Measurements from ENCODE around the gene DCK. TPM values are rescaled to one million over a fixed set of nuclear protein-coding genes. Genes with fewer than 3 reads are reported as not detected.
"Not testable (repeated sequence)": the region's sequence is repeated elsewhere in the genome, so short reads cannot be mapped to it uniquely, and the experiment has no call there.

DCK gene
- total RNA-seq, 2 donors from 2014 or later: 12.8 to 13.2 TPM

DNA sequence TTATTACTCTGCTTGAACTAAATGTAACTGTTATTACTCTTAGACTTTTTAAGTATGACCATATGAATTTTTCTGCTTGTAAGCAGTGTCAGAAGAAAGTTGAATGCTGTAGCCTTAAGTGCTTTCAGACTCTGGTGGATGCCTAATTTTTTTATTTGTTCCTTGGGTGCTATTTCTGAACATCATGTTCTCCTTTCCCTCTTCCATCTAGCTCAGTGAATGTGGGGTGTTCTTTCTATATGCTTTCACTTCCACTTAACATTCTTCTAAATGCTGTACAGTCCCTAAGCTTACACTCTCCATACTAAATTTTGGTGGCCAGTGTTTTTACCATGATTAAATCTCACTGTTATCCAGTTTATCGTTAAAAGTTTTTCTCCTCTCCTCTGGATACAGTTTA is 3.6 kb downstream of the DCK start:
- intact Hi-C loops (cut with DNase I): no loop called here
- no peak for DNase-seq (ENCODE audit: low spot score)

DNA sequence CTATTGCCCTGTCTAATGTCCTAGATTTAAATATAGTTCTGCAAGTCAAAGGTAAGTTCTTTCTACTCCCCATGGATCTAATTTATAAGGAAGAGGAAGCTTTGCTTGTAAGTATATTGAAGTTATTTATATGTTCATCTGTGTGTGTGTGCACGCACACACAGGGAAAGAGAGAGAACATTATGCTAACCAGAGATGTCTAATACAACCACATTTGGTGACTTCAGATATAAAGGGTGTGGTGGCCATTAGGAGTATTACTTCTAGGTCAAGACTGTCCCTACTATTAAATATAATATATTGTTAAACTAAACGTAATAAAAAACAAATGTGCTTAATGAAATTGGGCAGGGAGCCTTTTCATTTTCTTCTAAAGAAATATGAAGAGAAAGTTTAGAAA is 4.1 kb downstream of the DCK start:
- DNase-seq (ENCODE audit: low spot score): no peak
- intact Hi-C loops (cut with DNase I): no loop called here

DNA sequence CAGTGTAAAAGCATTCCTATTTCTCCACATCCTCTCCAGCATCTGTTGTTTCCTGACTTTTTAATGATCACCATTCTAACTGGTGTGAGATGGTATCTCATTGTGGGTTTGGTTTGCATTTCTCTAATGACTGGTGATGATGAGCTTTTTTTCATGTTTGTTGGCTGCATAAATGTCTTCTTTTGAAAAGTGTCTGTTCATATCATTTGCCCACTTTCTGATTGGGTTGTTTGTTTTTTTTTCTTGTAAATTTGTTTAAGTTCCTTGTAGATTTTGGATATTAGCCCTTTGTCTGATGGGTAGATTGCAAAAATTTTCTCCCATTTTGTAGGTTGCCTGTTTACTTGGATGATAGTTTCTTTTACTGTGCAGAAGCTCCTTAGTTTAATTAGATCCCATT is 6.2 kb downstream of the DCK start:
- DNase-seq (ENCODE audit: low spot score): not testable (repeated sequence)
- intact Hi-C loops (cut with DNase I): loop anchor here in 1 of 2 donors (10.0 kb wide), 1 partner anchor 345 kb away; no protein-coding TSS in a partner anchor

DNA sequence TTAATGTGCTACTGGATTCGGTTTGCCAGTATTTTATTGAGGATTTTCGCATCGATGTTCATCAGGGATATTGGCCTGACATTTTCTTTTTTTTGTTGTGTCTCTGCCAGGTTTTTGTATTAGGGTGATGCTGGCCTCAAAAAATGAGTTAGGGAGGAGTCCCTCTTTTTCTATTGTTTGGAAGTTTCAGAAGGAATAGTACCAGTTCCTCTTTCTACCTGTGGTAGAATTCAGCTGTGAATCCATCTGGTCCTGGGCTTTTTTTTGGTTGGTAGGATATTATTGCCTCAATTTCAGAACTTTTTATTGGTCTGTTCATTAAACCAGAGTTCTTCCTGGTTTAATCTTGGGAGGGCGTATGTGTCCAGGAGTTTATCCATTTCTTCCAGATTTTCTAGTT is 7.9 kb downstream of the DCK start:
- intact Hi-C loops (cut with DNase I): loop anchor here in 1 of 2 donors (10.0 kb wide), 1 partner anchor 347 kb away; no protein-coding TSS in a partner anchor
- DNase-seq (ENCODE audit: low spot score): not testable (repeated sequence)

DNA sequence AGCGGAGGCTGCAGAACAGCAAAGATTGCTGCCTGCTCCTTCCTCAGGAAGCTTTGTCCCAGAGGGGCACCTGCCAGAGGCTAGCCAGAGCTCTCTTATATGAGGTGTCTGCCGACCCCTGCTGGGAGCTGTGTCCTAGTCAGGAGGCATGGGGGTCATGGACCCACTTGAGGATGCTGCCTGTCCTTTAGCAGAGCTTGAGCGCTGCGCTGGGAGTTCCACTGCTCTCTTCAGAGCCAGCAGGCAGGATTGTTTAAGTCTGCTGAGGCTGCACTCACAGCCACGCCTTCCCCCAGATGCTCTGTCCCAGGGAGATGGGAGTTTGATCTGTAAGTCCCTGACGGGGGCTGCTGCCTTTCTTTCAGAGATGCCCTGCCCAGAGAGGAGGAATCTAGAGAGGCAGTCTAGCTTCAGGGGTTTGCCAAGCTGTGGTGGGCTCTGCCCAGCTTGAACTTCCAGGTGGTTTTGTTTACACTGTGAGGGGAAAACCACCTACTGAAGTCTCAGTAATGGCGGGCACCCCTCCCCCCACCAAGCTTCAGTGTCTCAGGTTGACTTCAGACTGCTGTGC is 10.9 kb downstream of the DCK start:
- no peak for DNase-seq (ENCODE audit: low spot score)
- intact Hi-C loops (cut with DNase I): loop anchor here in 1 of 2 donors (10.0 kb wide), 1 partner anchor 350 kb away; no protein-coding TSS in a partner anchor

DNA sequence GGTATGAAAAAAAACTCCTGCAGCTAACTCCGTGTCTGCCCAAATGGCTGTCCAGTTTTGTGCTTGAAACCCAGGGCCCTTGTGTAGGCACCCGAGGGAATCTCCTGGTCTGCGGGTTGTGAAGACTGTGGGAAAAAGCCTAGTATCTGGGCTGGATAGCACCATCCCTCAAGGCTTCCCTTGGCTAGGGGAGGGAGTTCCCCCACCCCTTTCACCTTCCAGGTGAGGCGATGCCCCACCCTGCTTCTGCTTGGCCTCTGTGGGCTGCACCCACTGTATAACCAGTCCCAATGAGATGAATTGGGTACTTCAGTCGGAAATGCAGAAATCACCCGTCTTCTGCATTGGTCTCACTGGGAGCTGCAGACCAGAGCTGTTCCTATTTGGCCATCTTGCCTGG is 11.6 kb downstream of the DCK start:
- intact Hi-C loops (cut with DNase I): loop anchor here in 1 of 2 donors (10.0 kb wide), 1 partner anchor 350 kb away; no protein-coding TSS in a partner anchor

DNA sequence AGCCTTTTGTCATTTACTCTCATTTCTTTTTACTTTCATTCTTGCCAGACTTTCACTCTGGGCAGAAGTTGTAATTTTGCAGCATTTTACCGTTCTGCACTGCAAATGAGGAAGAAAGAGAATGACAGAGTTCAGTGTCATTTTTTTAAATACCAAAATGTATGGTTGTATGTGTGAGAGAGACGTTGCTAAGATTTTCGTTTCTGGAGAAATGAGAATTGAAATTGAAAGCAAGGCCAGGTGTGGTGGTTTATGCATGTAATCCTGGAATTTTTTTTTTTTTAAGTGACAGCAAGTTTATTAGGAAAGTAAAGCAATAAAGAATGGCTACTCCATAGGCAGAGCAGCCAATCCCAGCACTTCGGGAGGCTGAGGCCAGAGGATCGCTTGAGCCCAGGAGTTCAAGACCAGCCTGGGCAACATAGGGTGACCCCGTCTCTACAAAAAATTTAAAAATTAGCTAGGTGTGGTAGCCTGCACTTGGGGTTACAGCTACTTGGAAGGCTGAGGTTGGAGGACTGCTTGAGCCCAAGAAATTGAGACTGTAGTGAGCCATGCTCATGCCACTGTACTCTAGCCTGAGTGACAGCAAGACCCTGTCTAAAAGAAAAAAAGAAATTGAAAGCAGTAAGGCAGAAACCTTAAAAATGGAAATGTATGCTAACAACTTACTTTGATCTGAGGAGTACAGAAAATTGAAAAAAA is 12.9 kb downstream of the DCK start:
- intact Hi-C loops (cut with DNase I): loop anchor here in 1 of 2 donors (10.0 kb wide), 1 partner anchor 352 kb away; no protein-coding TSS in a partner anchor
- DNase-seq (ENCODE audit: low spot score): no peak

More for the DNA sequence above, 11.6 kb downstream of the DCK start:
- DNase-seq (ENCODE audit: low spot score): not testable (repeated sequence)

DNA sequence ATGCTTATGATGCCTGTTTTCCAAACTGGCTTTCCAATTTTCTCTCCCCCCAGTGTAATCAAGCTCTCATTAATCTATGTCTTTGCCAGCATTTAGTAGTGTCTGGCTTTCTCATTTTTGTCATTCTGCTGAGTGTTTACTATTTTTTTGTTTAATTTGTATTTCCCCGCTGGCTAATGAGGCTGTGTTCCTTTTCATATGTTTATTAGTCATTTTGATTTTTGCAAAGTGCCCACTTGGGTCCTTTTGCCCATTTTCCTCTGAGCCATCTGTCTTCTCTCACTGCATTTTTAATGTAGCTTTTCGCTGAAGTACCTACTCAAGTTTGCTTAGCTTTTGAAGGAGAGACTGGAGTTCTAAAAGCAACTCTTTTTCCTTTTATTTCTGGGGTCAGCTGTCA is 14.7 kb downstream of the DCK start:
- intact Hi-C loops (cut with DNase I): loop anchor here in 1 of 2 donors (10.0 kb wide), 1 partner anchor 353 kb away; no protein-coding TSS in a partner anchor
- no peak for DNase-seq (ENCODE audit: low spot score)

DNA sequence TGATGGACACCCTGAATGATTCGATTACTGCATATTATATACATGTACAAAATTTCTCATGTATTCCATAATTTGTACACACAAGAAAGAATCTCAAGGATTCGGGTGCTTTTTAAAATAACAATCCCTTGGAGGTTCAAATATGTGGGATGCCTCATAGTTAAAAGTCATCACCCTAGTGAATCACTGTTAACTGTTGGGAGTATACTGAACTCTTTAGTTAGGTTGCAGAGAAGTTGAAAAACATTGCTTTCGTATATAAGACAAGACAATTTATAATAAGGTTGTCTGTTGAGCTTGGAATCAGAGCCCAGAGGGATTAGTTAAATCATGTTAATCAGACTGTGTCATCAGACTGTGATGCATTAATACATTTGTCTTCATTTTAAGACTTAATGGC is 15.6 kb downstream of the DCK start:
- intact Hi-C loops (cut with DNase I): loop anchor here in 1 of 2 donors (10.0 kb wide), 1 partner anchor 354 kb away; no protein-coding TSS in a partner anchor
- no peak for DNase-seq (ENCODE audit: low spot score)

DNA sequence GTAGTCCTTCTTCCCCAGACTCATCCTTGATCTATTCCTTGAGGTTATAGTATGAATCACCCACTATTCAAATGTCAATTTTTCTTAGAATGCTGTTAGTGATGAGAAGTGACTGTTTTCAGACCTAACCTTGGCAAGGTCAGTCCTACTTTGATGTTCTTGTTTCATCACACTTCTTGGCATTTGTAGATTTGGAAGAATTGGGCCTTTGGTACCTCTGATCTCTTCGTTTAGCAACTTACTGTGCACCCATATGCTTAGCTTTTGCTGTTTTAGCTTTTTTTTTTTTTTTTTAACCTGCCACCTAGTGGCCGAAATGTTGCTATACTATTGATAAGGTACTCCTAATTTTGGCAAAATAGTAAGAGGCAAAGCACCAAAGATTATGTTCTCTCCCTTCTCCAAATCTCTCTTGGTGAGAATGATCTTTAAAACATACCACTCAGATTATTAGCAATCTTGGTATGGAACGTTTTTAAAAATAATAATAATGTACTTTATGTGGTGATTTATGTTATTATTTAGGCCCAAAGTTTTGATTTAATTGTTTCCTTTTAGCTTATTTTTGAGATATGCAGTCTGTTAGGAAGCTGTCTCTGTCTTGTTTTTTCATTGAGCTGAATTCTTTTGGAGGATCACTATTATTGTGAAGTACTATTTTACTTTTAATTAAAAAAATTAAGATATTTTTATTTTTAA is 16.6 kb downstream of the DCK start:
- intact Hi-C loops (cut with DNase I): loop anchor here in 1 of 2 donors (10.0 kb wide), 1 partner anchor 355 kb away; no protein-coding TSS in a partner anchor
- DNase-seq (ENCODE audit: low spot score): no peak

DNA sequence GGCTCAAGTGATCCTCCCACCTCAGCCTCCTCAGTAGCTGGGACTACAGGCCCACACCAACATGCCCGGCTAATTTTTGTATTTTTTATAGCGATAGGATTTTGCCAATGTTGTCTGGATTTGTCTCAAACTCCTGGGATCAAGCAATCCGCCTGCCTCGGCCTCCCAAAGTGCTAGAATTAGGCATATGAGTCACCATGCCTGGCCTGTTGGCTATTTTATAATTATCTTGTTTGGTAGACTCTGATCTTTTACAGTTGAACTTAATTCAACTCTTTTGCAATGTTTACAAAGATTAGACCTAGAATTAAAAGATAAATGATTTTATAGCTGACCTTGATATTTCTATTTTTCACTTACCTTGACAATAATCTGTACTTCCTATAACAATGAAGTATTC is 18.0 kb downstream of the DCK start:
- intact Hi-C loops (cut with DNase I): no loop called here

DNA sequence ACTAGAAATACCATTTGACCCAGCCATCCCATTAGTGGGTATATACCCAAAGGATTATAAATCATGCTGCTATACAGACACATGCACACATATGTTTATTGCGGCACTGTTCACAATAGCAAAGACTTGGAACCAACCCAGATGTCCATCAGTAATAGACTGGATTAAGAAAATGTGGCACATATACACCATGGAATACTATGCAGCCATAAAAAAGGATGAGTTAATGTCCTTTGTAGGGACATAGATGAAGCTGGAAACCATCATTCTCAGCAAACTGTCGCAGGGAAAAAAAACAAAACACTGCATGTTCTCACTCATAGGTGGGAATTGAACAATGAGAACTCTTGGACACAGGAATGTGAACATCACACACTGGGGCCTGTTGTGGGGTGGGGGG is 23.9 kb downstream of the DCK start:
- DNase-seq (ENCODE audit: low spot score); intact Hi-C loops (cut with DNase I): not testable (repeated sequence)

More for the DNA sequence above, 18.0 kb downstream of the DCK start:
- DNase-seq (ENCODE audit: low spot score): no peak

DNA sequence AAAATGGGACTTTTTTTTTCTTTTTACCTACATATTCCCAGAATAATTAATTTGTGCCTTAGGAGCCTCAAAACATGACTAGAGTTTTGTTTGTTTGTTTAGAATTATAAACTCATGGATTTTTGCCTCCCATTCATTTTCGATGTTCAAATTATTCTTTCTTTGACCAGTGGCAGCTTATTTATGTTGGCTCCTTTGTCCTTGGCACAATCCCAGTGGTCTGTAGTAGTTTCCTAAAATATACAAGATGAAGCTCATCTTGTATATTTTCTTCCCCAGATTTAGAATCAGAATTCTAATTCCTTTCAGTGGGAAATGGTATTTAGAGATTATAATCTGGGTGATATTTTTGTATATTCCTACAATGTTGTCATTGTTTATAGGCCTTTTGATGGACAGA is 27.2 kb downstream of the DCK start:
- intact Hi-C loops (cut with DNase I): no loop called here

DNA sequence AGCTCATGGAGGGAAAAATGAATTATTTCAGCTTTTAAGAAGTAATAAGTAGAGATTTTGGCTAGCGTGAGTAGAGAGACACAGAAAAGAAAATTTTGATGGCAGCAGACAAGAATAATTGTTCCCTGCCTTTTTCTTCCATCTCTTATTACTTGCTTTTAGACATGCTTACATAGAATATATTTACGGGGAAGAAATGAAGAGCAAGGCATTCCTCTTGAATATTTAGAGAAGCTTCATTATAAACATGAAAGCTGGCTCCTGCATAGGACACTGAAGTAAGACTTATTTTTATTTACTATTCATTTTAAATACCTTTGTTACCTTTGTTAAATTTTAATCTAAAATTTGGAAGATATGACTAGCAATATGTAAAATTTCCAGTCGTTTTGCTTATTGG is 32.2 kb downstream of the DCK start:
- DNase-seq (ENCODE audit: low spot score): no peak
- intact Hi-C loops (cut with DNase I): no loop called here

More for the DNA sequence above, 27.2 kb downstream of the DCK start:
- no peak for DNase-seq (ENCODE audit: low spot score)

DNA sequence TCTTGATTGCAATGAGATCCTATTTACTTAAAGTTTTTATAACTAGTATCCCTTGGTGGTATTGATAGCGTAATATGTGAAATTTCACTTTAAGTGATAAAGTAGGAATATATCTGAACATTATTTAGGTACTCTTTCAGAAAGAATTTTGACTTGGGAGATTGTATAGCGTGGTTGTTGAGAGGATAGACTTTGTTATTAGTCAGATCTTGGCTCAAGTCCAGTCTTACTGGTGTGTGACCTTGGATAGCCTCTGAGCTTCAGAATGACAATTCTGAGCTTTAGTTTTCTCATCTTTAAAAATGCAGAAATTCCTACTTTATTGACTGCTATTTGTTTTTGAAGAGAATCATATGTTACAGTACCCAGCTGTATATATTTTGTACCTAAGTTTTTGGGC is 32.6 kb downstream of the DCK start:
- no peak for DNase-seq (ENCODE audit: low spot score)
- intact Hi-C loops (cut with DNase I): no loop called here

DNA sequence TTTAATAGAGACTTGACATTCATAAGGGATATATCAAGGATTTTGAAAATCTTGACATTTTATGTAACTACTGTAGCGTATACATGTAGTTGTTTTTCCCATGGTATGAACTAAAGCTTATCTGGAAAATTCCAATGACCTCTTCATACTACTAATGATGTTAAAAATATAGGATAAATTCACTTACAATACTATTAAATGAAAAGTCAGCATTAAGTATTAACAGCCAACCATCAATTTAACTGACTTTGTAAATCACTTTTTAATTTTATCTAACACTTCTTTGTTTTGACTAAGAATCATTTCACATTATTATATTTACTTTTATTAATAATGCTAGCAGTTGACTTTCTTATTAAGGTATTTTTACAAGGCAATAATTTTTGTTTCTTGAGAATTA is 34.2 kb downstream of the DCK start:
- no peak for DNase-seq (ENCODE audit: low spot score)
- intact Hi-C loops (cut with DNase I): no loop called here

DNA sequence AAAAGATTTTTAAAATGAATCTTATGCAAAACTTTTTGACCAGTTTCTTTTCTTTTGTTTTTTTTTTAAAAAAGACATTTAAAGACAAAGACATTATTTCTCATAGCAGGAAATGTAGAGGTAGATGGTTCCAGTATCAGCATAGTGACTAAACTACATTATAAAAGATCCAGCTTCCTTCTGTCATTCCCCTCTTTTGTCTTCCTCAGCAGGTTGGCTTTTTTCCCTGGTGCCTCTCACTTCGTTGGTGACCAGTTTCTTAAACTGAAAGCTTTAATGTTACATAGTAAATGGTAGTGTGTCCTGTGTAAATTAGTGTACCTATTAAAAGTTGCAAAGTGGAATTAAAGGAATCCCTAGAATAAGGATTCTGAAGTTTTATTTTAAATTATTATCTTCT is 36.1 kb downstream of the DCK start:
- intact Hi-C loops (cut with DNase I): no loop called here

DNA sequence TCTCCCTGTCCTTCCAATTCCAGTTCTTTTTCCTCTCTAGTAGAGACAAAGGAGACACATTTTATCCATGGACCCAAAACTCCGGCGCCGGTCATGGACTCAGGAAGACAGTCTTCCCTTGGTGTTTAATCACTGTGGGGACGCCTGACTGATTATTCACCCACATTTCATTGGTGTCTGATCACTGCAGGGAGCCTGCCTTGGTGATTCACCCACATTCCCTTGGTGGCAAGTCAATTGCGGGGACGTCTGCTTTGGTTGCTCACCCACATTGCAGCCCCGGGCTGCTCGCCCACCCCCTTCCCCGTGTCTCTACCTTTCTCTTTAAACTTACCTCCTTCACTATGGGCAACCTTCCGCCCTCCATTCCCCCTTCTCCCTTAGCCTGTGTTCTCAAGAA is 38.7 kb downstream of the DCK start:
- DNase-seq (ENCODE audit: low spot score); intact Hi-C loops (cut with DNase I): not testable (repeated sequence)

More for the DNA sequence above, 36.1 kb downstream of the DCK start:
- no peak for DNase-seq (ENCODE audit: low spot score)

DNA sequence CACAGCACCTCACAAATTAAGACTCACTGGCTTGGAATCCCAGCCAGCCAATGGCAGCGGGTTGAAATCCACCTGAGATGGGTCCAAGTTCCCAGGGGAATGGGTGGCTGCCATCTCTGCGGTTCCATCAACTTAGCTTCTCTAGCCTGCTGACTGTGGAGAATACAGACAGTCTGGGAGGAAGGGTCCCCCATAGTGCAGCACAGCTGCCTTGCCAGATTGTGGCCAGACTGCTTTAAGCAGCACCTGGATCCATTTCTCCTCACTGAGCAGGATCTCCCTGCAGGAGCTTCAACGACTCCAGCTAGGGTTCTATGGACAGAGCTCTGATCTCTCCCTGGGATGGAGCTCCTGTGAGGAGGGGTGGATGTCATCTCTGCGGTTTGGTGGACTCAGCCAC is 51.8 kb downstream of the DCK start:
- intact Hi-C loops (cut with DNase I): no loop called here
- DNase-seq (ENCODE audit: low spot score): no peak

DNA sequence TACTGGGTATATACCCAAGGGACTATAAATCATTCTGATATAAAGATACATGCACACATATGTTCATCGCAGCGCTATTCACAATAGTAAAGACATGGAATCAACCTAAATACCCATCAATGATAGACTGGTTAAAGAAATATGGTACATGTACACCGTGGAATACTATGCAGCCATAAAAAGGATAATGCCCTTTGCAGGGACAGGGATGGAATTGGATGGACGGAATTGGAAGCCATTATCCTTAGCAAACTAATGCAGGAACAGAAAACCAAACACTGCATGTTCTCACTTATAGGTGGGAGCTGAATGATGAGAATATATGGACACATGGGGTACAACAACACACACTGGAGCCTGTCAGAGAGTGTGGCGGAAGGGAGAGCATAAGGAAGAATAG is 55.9 kb downstream of the DCK start:
- intact Hi-C loops (cut with DNase I): no loop called here
- no peak for DNase-seq (ENCODE audit: low spot score)

Data from posterior vena cava (tissue), 2 donors.